ENCODE measurements around the gene ARHGAP15. TPM values are rescaled to one million over a fixed set of nuclear protein-coding genes. Genes with fewer than 3 reads are reported as not detected.
A peak's percentile ranks its signal among the peaks of the same experiment; 100 is the strongest.

ARHGAP15 gene
- total and polyA plus RNA-seq, 2 donors (not counting 1 experiment from before 2014, with no cell fraction given): 0.07 TPM; not detected in 1

DNA sequence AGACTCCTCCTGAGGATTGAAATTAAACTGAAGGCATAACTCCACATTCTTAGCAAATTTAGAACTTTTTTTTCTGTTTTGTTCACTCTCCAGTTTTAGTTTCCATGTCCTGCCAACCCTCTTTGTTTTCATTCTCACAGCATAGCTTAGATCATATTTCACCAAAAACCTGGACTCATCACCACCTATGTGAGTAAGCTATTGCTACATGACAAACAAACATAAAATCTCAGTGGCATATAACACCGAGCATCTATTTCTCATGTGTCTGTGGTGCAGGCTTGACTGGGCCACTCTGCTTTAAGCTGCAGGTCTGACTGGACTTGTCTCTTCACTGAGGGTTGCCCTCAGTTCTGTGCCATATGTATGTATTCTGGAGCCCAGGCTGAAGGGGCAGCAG, 385.2 kb downstream of the ARHGAP15 start:
- no peak overlapping the region for H3K4me2 ChIP-seq (ENCODE audit: extremely low read depth, insufficient read depth, low read length)

DNA sequence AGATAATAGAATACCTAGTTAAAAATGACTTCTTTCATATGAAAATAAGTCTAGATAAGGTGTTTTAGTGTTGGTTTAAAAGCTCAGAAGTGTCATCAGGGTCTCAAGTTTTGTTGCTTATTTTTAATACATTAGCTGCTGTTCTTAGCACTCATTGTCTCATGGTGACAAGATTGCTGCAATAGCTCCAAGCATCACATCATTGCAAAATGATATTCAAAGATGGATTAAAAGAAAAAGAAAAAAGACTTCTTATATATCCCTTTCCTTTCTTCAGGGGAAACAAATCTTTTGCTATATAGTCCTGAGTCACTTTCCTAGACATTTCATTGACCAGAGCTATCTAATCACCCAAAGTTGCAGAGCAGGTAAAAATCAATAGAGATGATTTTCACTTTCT, 386.1 kb downstream of the ARHGAP15 start:
- H3K79me2 ChIP-seq (ENCODE audit: control insufficient read depth, insufficient read depth, low read length): no peaks in the 10 kb centered on the region
- H3K27ac ChIP-seq (ENCODE audit: insufficient read depth, low read length): no peak overlapping the region
- DNase-seq (ENCODE audit: low read depth in 2 of 2): no peak
- H3K9me3 ChIP-seq (ENCODE audit: control insufficient read depth, insufficient read depth, low read depth, low read length): no peaks in the 10 kb centered on the region
- no peak overlapping the region for H3K9ac ChIP-seq (ENCODE audit: insufficient read depth, low read length)
- no peaks in the 10 kb centered on the region for H4K20me1 ChIP-seq (ENCODE audit: control insufficient read depth, extremely low read depth, insufficient read depth, low read length)
- H3K36me3 ChIP-seq (ENCODE audit: control insufficient read depth, insufficient read depth, low read length): no peaks in the 10 kb centered on the region
- TF ChIP-seq EZH2 (IDR thresholded peaks at IDR 0.05; ENCODE audit: low read length, missing control alignments): no peak
- TF ChIP-seq CTCF (conservative IDR thresholded peaks at IDR 0.05 in 1 of 2, IDR thresholded peaks at IDR 0.05 in 1 of 2; ENCODE audit: low read depth in 1 of 2, low read length in 2 of 2): no peak
- no peak overlapping the region for H2AFZ ChIP-seq (ENCODE audit: low read length)
- H3K4me3 ChIP-seq (replicated peaks in 1 of 4; ENCODE audit: control extremely low read depth in 1 of 4, insufficient read depth in 1 of 4, low read depth in 3 of 4, low read length in 4 of 4): no peak overlapping the region
- no peaks in the 10 kb centered on the region for H3K27me3 ChIP-seq (ENCODE audit: control insufficient read depth, insufficient read depth, low read length)
- no peaks in the 10 kb centered on the region for H3K4me1 ChIP-seq (ENCODE audit: control insufficient read depth, extremely low read depth, insufficient read depth, low read length)
- H3K4me2 ChIP-seq (ENCODE audit: extremely low read depth, insufficient read depth, low read length): no peak overlapping the region

More for the DNA sequence above, 385.2 kb downstream of the ARHGAP15 start:
- Histone ChIP-seq H3K9me3 (ENCODE audit: control insufficient read depth, insufficient read depth, low read depth, low read length) (no peaks in the 10 kb centered on the region), H3K4me3 (replicated peaks in 1 of 4; ENCODE audit: control extremely low read depth in 1 of 4, insufficient read depth in 1 of 4, low read depth in 3 of 4, low read length in 4 of 4) (no peak overlapping the region), H3K9ac (ENCODE audit: insufficient read depth, low read length) (no peak overlapping the region), H4K20me1 (ENCODE audit: control insufficient read depth, extremely low read depth, insufficient read depth, low read length) (no peaks in the 10 kb centered on the region), H3K79me2 (ENCODE audit: control insufficient read depth, insufficient read depth, low read length) (no peaks in the 10 kb centered on the region), H3K27ac (ENCODE audit: insufficient read depth, low read length) (no peak overlapping the region), H3K36me3 (ENCODE audit: control insufficient read depth, insufficient read depth, low read length) (no peaks in the 10 kb centered on the region), H3K4me1 (ENCODE audit: control insufficient read depth, extremely low read depth, insufficient read depth, low read length) (no peaks in the 10 kb centered on the region), H3K27me3 (ENCODE audit: control insufficient read depth, insufficient read depth, low read length) (no peaks in the 10 kb centered on the region), H2AFZ (ENCODE audit: low read length) (no peak overlapping the region)
- TF ChIP-seq EZH2 (IDR thresholded peaks at IDR 0.05; ENCODE audit: low read length, missing control alignments): no peak
- TF ChIP-seq CTCF (conservative IDR thresholded peaks at IDR 0.05 in 1 of 2, IDR thresholded peaks at IDR 0.05 in 1 of 2; ENCODE audit: low read depth in 1 of 2, low read length in 2 of 2): no peak
- DNase-seq (ENCODE audit: low read depth in 2 of 2): peak in 1 of 2 donors; percentile 7

DNA sequence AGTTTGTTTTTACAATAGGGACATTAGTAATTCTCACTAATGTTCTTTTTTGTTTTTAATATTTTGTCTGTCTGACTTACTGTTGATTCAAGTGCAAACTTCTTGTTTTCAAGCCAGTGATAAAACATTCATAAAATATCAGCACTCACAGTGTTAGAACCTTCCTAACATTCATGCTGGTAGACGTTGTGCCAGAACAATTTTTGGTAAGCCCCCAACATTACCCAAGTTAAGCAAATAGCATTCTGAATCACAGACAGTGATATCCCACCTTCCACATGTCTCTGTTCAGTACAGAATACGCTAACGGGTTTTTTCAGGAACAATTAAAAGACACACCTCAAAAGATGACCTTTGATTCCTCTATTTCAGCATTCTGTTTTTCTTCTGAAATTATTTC, 390.3 kb downstream of the ARHGAP15 start:
- no peak overlapping the region for H3K4me2 ChIP-seq (ENCODE audit: extremely low read depth, insufficient read depth, low read length)
- no peak for TF ChIP-seq EZH2 (IDR thresholded peaks at IDR 0.05; ENCODE audit: low read length, missing control alignments)
- no peak for TF ChIP-seq CTCF (conservative IDR thresholded peaks at IDR 0.05 in 1 of 2, IDR thresholded peaks at IDR 0.05 in 1 of 2; ENCODE audit: low read depth in 1 of 2, low read length in 2 of 2)

More for the DNA sequence above, 390.3 kb downstream of the ARHGAP15 start:
- H3K27ac ChIP-seq (ENCODE audit: insufficient read depth, low read length): no peak overlapping the region
- H3K79me2 ChIP-seq (ENCODE audit: control insufficient read depth, insufficient read depth, low read length): no peaks in the 10 kb centered on the region
- peaks cover 2% of the 10 kb centered on the region for H3K4me1 ChIP-seq (ENCODE audit: control insufficient read depth, extremely low read depth, insufficient read depth, low read length)
- no peaks in the 10 kb centered on the region for H3K27me3 ChIP-seq (ENCODE audit: control insufficient read depth, insufficient read depth, low read length)
- no peak overlapping the region for H3K4me3 ChIP-seq (replicated peaks in 1 of 4; ENCODE audit: control extremely low read depth in 1 of 4, insufficient read depth in 1 of 4, low read depth in 3 of 4, low read length in 4 of 4)
- no peaks in the 10 kb centered on the region for H3K36me3 ChIP-seq (ENCODE audit: control insufficient read depth, insufficient read depth, low read length)
- no peak overlapping the region for H2AFZ ChIP-seq (ENCODE audit: low read length)
- H3K9ac ChIP-seq (ENCODE audit: insufficient read depth, low read length): no peak overlapping the region
- no peaks in the 10 kb centered on the region for H3K9me3 ChIP-seq (ENCODE audit: control insufficient read depth, insufficient read depth, low read depth, low read length)
- no peak for DNase-seq (ENCODE audit: low read depth in 2 of 2)
- no peaks in the 10 kb centered on the region for H4K20me1 ChIP-seq (ENCODE audit: control insufficient read depth, extremely low read depth, insufficient read depth, low read length)

All from fibroblast of lung (primary cell).